GM12892 (cell line): ENCODE results near the gene BMP2K.

Experiments
- POLR2A ChIP-seq: IDR thresholded peaks from 2 replicates; pipeline ENCODE4 v1.6.1; 2011; ENCODE audit warnings: low read depth, low read length, control low read depth
- TAF1 ChIP-seq: IDR thresholded peaks from 2 replicates; pipeline ENCODE4 v1.6.1; 2011; ENCODE audit warnings: low read depth, mild to moderate bottlenecking, control low read depth, low read length, borderline replicate concordance

DNA sequence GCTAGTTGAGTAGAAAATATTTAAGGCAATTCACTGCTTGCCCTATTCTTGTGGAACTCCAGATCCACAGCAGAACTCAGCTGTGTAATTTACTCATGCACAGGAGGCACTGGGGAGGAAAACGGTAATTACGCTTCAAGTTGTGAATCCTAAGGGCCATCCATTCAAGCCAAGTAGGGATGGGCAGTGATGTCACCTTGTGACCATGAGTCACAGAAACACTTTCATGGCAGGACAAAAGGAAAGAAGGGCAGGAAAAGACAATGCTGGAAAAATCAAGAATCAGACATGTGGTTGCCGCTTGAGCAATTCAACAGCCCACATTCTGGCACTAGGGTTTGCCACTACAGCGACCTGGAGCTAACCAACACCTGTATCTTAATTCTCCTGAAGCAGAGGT, 161.7 kb downstream of the BMP2K start:
- TF ChIP-seq POLR2A = no peak
- no peak for TF ChIP-seq TAF1
